ENCODE measurements around the gene RCOR2.
A peak's percentile ranks its signal among the peaks of the same experiment; 100 is the strongest.

Gene RCOR2

GRCh38 chr11:63892228-63892627, 24.7 kb downstream of the RCOR2 start:
- H3K9me2 ChIP-seq (replicated peaks; ENCODE audit: insufficient read depth, low read length) = no peaks in the 10 kb centered on the region
- no peak overlapping the region for H2AFZ ChIP-seq (ENCODE audit: low read length)
- H3K9me3 ChIP-seq (replicated peaks; ENCODE audit: insufficient read depth, low read length) = no peaks in the 10 kb centered on the region
- no peak for DNase-seq
- H4K20me1 ChIP-seq (ENCODE audit: insufficient read depth, low read length) = peaks cover 4% of the 10 kb centered on the region
- no peak overlapping the region for H3K27ac ChIP-seq (ENCODE audit: low read length)
- no peak for TF ChIP-seq EZH2phosphoT487 (IDR thresholded peaks at IDR 0.05; ENCODE audit: low read length)
- TF ChIP-seq EZH2 (optimal IDR thresholded peaks at IDR 0.05; ENCODE audit: low read depth, low read length) = no peak
- TF ChIP-seq, protein P1, sequence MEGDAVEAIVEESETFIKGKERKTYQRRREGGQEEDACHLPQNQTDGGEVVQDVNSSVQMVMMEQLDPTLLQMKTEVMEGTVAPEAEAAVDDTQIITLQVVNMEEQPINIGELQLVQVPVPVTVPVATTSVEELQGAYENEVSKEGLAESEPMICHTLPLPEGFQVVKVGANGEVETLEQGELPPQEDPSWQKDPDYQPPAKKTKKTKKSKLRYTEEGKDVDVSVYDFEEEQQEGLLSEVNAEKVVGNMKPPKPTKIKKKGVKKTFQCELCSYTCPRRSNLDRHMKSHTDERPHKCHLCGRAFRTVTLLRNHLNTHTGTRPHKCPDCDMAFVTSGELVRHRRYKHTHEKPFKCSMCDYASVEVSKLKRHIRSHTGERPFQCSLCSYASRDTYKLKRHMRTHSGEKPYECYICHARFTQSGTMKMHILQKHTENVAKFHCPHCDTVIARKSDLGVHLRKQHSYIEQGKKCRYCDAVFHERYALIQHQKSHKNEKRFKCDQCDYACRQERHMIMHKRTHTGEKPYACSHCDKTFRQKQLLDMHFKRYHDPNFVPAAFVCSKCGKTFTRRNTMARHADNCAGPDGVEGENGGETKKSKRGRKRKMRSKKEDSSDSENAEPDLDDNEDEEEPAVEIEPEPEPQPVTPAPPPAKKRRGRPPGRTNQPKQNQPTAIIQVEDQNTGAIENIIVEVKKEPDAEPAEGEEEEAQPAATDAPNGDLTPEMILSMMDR (IDR thresholded peaks at IDR 0.05; ENCODE audit: low read length) = no peak
- peaks cover 18% of the 10 kb centered on the region for H3F3A ChIP-seq (ENCODE audit: insufficient read depth, low read length)
- no peak overlapping the region for H3K9ac ChIP-seq (ENCODE audit: low read length)
- no peak overlapping the region for H3K4me2 ChIP-seq (ENCODE audit: low read depth, low read length)
- peaks cover 17% of the 10 kb centered on the region for H3K4me1 ChIP-seq (ENCODE audit: low read length)
- peaks cover 69% of the 10 kb centered on the region for H3K79me2 ChIP-seq (ENCODE audit: low read length)
- H3K4me3 ChIP-seq (ENCODE audit: low read length) = no peak overlapping the region
- no peaks in the 10 kb centered on the region for H3K27me3 ChIP-seq (replicated peaks; ENCODE audit: insufficient read depth, low read length)
- H3K36me3 ChIP-seq (replicated peaks; ENCODE audit: insufficient read depth, low read length) = no peaks in the 10 kb centered on the region

- H3K9ac ChIP-seq (ENCODE audit: low read length) = no peak overlapping the region
- peaks cover 25% of the 10 kb centered on the region for H3K4me1 ChIP-seq (ENCODE audit: low read length)
- H2AFZ ChIP-seq (ENCODE audit: low read length) = no peak overlapping the region
- H3K36me3 ChIP-seq (replicated peaks; ENCODE audit: insufficient read depth, low read length) = no peaks in the 10 kb centered on the region
- H3K27ac ChIP-seq (ENCODE audit: low read length) = no peak overlapping the region
- H3K4me2 ChIP-seq (ENCODE audit: low read depth, low read length) = no peak overlapping the region
- H3K9me3 ChIP-seq (replicated peaks; ENCODE audit: insufficient read depth, low read length) = no peaks in the 10 kb centered on the region
- TF ChIP-seq, protein P1 (IDR thresholded peaks at IDR 0.05; ENCODE audit: low read length) = no peak
- TF ChIP-seq EZH2phosphoT487 (IDR thresholded peaks at IDR 0.05; ENCODE audit: low read length) (no peak), EZH2 (optimal IDR thresholded peaks at IDR 0.05; ENCODE audit: low read depth, low read length) (no peak)
- peaks cover 4% of the 10 kb centered on the region for H4K20me1 ChIP-seq (ENCODE audit: insufficient read depth, low read length)
- H3F3A ChIP-seq (ENCODE audit: insufficient read depth, low read length) = peaks cover 21% of the 10 kb centered on the region
- peaks cover 83% of the 10 kb centered on the region for H3K79me2 ChIP-seq (ENCODE audit: low read length)
- no peaks in the 10 kb centered on the region for H3K27me3 ChIP-seq (replicated peaks; ENCODE audit: insufficient read depth, low read length)
- no peaks in the 10 kb centered on the region for H3K9me2 ChIP-seq (replicated peaks; ENCODE audit: insufficient read depth, low read length)
- DNase-seq = no peak
- H3K4me3 ChIP-seq (ENCODE audit: low read length) = no peak overlapping the region
Observed at GRCh38 chr11:63890368-63890767, 26.6 kb downstream of the RCOR2 start.

GRCh38 chr11:63889344-63889743, 27.6 kb downstream of the RCOR2 start:
- Histone ChIP-seq H3K9me3 (replicated peaks; ENCODE audit: insufficient read depth, low read length) (no peaks in the 10 kb centered on the region), H3K9me2 (replicated peaks; ENCODE audit: insufficient read depth, low read length) (no peaks in the 10 kb centered on the region), H3K79me2 (ENCODE audit: low read length) (peaks cover 88% of the 10 kb centered on the region), H3K36me3 (replicated peaks; ENCODE audit: insufficient read depth, low read length) (no peaks in the 10 kb centered on the region), H3F3A (ENCODE audit: insufficient read depth, low read length) (peaks cover 21% of the 10 kb centered on the region), H3K4me3 (ENCODE audit: low read length) (peak overlapping the region; percentile 77), H3K27ac (ENCODE audit: low read length) (no peak overlapping the region), H3K27me3 (replicated peaks; ENCODE audit: insufficient read depth, low read length) (no peaks in the 10 kb centered on the region), H3K9ac (ENCODE audit: low read length) (peak overlapping the region; percentile 70; the same call in 1 of the 2 replicates), H4K20me1 (ENCODE audit: insufficient read depth, low read length) (peaks cover 4% of the 10 kb centered on the region), H2AFZ (ENCODE audit: low read length) (no peak overlapping the region), H3K4me2 (ENCODE audit: low read depth, low read length) (peak overlapping the region; percentile 98; the same call in 1 of the 2 replicates), H3K4me1 (ENCODE audit: low read length) (peaks cover 25% of the 10 kb centered on the region)
- no peak for DNase-seq
- TF ChIP-seq, protein P1 (IDR thresholded peaks at IDR 0.05; ENCODE audit: low read length) = no peak
- TF ChIP-seq EZH2 (optimal IDR thresholded peaks at IDR 0.05; ENCODE audit: low read depth, low read length) (no peak), EZH2phosphoT487 (IDR thresholded peaks at IDR 0.05; ENCODE audit: low read length) (no peak)
